Nephron progenitor cell (in vitro differentiated cells): ENCODE data around the gene ANKS1B.

Source experiments
- DNase-seq: peaks from one replicate; pipeline ENCODE4 v3.0.0; 2021
- H3K27ac Mint-ChIP-seq: 2 replicates; pipeline ENCODE4 v1.8.0; 2021; ENCODE audit warnings: mild to moderate bottlenecking, moderate library complexity, mixed read lengths
- H3K27me3 Mint-ChIP-seq: 2 replicates; pipeline ENCODE4 v1.8.0; 2021; ENCODE audit warnings: mild to moderate bottlenecking, low read depth, mixed read lengths; ENCODE audit not compliant: poor library complexity
- H3K36me3 Mint-ChIP-seq: 2 replicates; pipeline ENCODE4 v1.8.0; 2021; ENCODE audit warnings: low read depth, mixed read lengths
- H3K4me1 Mint-ChIP-seq: 2 replicates; pipeline ENCODE4 v1.8.0; 2021; ENCODE audit warnings: mixed read lengths
- H3K4me3 Mint-ChIP-seq: 2 replicates; pipeline ENCODE4 v1.8.0; 2021; ENCODE audit warnings: mild to moderate bottlenecking, moderate library complexity, mixed read lengths
- H3K9me3 Mint-ChIP-seq: 2 replicates; pipeline ENCODE4 v1.8.0; 2021; ENCODE audit warnings: mild to moderate bottlenecking, moderate library complexity, mixed read lengths
- TF ChIP-seq, protein P1 (sequence below): fragments of 200-600 bp; sonication (generic); IDR thresholded peaks from 2 replicates; pipeline ENCODE4 v1.5.0; 2021; ENCODE audit warnings: antibody characterized with exemption

Gene ANKS1B

GRCh38 chr12:99911967-99912366 is 72.8 kb downstream of the ANKS1B start:
- Mint-ChIP-seq H3K4me3 (no peak overlapping the region), H3K36me3 (no peaks in the 10 kb centered on the region), H3K9me3 (no peaks in the 10 kb centered on the region), H3K27me3 (peaks cover 5% of the 10 kb centered on the region), H3K4me1 (peaks cover 22% of the 10 kb centered on the region), H3K27ac (no peak overlapping the region)
- no peak for DNase-seq
- TF ChIP-seq, protein P1, sequence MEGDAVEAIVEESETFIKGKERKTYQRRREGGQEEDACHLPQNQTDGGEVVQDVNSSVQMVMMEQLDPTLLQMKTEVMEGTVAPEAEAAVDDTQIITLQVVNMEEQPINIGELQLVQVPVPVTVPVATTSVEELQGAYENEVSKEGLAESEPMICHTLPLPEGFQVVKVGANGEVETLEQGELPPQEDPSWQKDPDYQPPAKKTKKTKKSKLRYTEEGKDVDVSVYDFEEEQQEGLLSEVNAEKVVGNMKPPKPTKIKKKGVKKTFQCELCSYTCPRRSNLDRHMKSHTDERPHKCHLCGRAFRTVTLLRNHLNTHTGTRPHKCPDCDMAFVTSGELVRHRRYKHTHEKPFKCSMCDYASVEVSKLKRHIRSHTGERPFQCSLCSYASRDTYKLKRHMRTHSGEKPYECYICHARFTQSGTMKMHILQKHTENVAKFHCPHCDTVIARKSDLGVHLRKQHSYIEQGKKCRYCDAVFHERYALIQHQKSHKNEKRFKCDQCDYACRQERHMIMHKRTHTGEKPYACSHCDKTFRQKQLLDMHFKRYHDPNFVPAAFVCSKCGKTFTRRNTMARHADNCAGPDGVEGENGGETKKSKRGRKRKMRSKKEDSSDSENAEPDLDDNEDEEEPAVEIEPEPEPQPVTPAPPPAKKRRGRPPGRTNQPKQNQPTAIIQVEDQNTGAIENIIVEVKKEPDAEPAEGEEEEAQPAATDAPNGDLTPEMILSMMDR, result no peak

DNA sequence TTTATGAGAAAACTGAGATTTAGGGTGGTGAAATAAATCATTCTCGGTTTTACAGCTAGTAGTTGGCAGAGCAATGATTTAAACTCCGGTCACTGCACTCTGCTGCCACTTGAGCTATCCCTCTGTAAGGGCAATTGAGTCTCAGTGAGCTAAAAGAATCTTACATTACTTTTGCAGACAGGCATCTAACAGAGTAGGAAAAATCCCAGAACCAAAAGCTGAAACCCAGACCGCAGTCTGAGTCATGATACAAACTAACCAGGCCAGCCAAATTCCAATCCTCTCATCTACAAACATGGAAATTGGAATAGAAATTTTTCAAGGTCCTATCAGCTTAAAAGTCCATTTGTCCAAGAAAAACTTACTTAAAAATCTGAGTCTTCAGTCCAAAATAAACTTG is 73.7 kb downstream of the ANKS1B start:
- no peaks in the 10 kb centered on the region for H3K9me3 Mint-ChIP-seq

GRCh38 chr12:99910342-99910741 is 74.4 kb downstream of the ANKS1B start:
- peaks cover 27% of the 10 kb centered on the region for H3K4me1 Mint-ChIP-seq

More for the DNA sequence above, 73.7 kb downstream of the ANKS1B start:
- Mint-ChIP-seq H3K27me3 (peaks cover 5% of the 10 kb centered on the region), H3K4me1 (peaks cover 27% of the 10 kb centered on the region), H3K27ac (no peak overlapping the region), H3K36me3 (no peaks in the 10 kb centered on the region), H3K4me3 (no peak overlapping the region)
- DNase-seq, result peak; percentile 4
- TF ChIP-seq, protein P1, result no peak

DNA sequence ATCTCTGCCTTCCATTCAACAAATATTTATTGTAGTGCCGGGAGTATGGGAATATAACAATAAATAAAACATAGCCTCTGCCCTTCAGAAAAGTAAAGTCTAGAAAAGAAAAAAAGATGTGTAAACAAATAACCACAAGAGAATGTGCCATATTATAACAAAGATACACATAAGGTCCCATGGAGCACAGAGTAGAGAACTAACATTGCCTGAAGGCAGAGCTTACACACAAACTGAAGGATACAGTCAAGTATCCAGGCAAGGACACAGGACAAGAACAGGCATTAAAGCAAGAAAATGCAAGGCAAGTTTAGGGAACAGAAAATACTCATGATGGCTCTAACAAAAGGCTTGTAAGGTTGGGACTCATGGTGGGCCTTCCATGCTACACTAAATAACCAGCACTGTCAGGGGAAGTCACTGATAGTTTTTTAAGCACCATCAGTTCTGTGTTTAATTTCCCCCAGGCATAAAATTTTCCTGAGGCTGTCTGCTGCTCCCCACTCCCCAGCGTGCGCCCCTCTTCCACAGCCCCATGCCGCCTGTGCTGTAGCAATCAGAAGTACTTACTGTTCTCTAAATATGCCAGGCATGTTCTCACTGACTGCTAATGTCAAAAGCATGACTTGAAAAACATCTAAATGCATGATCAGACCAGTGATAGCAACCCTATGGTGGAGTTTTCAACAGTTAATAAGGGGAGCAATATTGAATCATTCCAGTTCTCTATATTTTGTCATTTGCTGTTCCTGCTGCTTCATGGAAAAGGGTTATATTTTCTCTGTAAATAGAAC is 77.8 kb downstream of the ANKS1B start:
- H3K4me1 Mint-ChIP-seq, result peaks cover 19% of the 10 kb centered on the region
- TF ChIP-seq, protein P1, result no peak
- no peaks in the 10 kb centered on the region for H3K9me3 Mint-ChIP-seq

More at GRCh38 chr12:99910342-99910741, 74.4 kb downstream of the ANKS1B start:
- H3K9me3 Mint-ChIP-seq, result no peaks in the 10 kb centered on the region
- no peak overlapping the region for H3K4me3 Mint-ChIP-seq
- H3K36me3 Mint-ChIP-seq, result no peaks in the 10 kb centered on the region
- TF ChIP-seq, protein P1, result no peak
- no peak for DNase-seq
- H3K27ac Mint-ChIP-seq, result no peak overlapping the region
- peaks cover 5% of the 10 kb centered on the region for H3K27me3 Mint-ChIP-seq

GRCh38 chr12:99901181-99901580 is 83.6 kb downstream of the ANKS1B start:
- DNase-seq, result no peak
- Mint-ChIP-seq H3K4me1 (no peaks in the 10 kb centered on the region), H3K27me3 (peaks cover 5% of the 10 kb centered on the region), H3K4me3 (no peak overlapping the region), H3K27ac (no peak overlapping the region), H3K36me3 (no peaks in the 10 kb centered on the region), H3K9me3 (no peaks in the 10 kb centered on the region)
- TF ChIP-seq, protein P1, result no peak

More for the DNA sequence above, 77.8 kb downstream of the ANKS1B start:
- Mint-ChIP-seq H3K27ac (peak overlapping the region; percentile 59), H3K27me3 (no peaks in the 10 kb centered on the region), H3K36me3 (no peaks in the 10 kb centered on the region), H3K4me3 (no peak overlapping the region)
- DNase-seq, result no peak

GRCh38 chr12:99898645-99899044 is 86.1 kb downstream of the ANKS1B start:
- Mint-ChIP-seq H3K9me3 (no peaks in the 10 kb centered on the region), H3K27ac (no peak overlapping the region), H3K4me1 (no peaks in the 10 kb centered on the region), H3K36me3 (no peaks in the 10 kb centered on the region), H3K4me3 (no peak overlapping the region), H3K27me3 (peaks cover 5% of the 10 kb centered on the region)
- DNase-seq, result no peak
- TF ChIP-seq, protein P1, result no peak
